Measurements from ENCODE around the gene ALOX15B.

Gene ALOX15B

GRCh38 chr17:8038954-8039610, at the start of gene ALOX15B:
Gene ALOX15B, plus strand, starts transcription at chr17:8039059. Its CDS starts 97 bp downstream, at chr17:8039156.
- DNase-seq: no peak

- peak; percentile 96 for DNase-seq
These were observed 48.8 kb upstream of the ALOX15B start for GRCh38 chr17:7989781-7990655.

- no peak for DNase-seq
These were observed 46.3 kb upstream of the ALOX15B start for GRCh38 chr17:7992516-7992915.

- no peak for DNase-seq
These were observed 45.9 kb upstream of the ALOX15B start for GRCh38 chr17:7992924-7993323.

GRCh38 chr17:7993972-7994589, 44.8 kb upstream of the ALOX15B start:
- DNase-seq: no peak

- no peak for DNase-seq
These were observed 43.1 kb upstream of the ALOX15B start for GRCh38 chr17:7995724-7996123.

GRCh38 chr17:7997186-7997585, 41.7 kb upstream of the ALOX15B start:
- peak; percentile 60 for DNase-seq

GRCh38 chr17:8001976-8002720, 36.7 kb upstream of the ALOX15B start, which contains the start of gene GUCY2D:
Gene GUCY2D, plus strand, starts transcription at chr17:8002615. Its CDS starts 433 bp downstream, at chr17:8003048.
- no peak for DNase-seq

- no peak for DNase-seq
These were observed 35.9 kb upstream of the ALOX15B start for GRCh38 chr17:8002721-8003593.

- DNase-seq: no peak
These were observed 35.2 kb upstream of the ALOX15B start for GRCh38 chr17:8003594-8004181.

- DNase-seq: no peak
These were observed 34.0 kb upstream of the ALOX15B start for GRCh38 chr17:8004899-8005298.

GRCh38 chr17:8005357-8005756, 33.5 kb upstream of the ALOX15B start:
- no peak for DNase-seq

- DNase-seq: no peak
These were observed 32.7 kb upstream of the ALOX15B start for GRCh38 chr17:8005967-8006730.

- no peak for DNase-seq
These were observed 31.8 kb upstream of the ALOX15B start for GRCh38 chr17:8006836-8007680.

GRCh38 chr17:8007836-8008235, 31.0 kb upstream of the ALOX15B start:
- no peak for DNase-seq

- DNase-seq: no peak
These were observed 26.7 kb upstream of the ALOX15B start for GRCh38 chr17:8012045-8012580.

GRCh38 chr17:8012996-8013640, 25.7 kb upstream of the ALOX15B start:
- DNase-seq: no peak

GRCh38 chr17:8013731-8014557, 24.9 kb upstream of the ALOX15B start:
- DNase-seq: no peak
